Ishikawa (cell line): ENCODE results near the gene ATP5F1D.

ENCODE experiments used
- RAD21 ChIP-seq: IDR thresholded peaks from 2 replicates; pipeline ENCODE4 v1.6.1; 2012; ENCODE audit warnings: low read depth
- TF ChIP-seq, protein P1 (sequence below): IDR thresholded peaks from 2 replicates; pipeline ENCODE4 v1.6.1; 2012
- TF ChIP-seq, protein P2 (sequence below): IDR thresholded peaks from 2 replicates; pipeline ENCODE4 v1.6.1; 2012; ENCODE audit warnings: low read depth, mild to moderate bottlenecking

DNA sequence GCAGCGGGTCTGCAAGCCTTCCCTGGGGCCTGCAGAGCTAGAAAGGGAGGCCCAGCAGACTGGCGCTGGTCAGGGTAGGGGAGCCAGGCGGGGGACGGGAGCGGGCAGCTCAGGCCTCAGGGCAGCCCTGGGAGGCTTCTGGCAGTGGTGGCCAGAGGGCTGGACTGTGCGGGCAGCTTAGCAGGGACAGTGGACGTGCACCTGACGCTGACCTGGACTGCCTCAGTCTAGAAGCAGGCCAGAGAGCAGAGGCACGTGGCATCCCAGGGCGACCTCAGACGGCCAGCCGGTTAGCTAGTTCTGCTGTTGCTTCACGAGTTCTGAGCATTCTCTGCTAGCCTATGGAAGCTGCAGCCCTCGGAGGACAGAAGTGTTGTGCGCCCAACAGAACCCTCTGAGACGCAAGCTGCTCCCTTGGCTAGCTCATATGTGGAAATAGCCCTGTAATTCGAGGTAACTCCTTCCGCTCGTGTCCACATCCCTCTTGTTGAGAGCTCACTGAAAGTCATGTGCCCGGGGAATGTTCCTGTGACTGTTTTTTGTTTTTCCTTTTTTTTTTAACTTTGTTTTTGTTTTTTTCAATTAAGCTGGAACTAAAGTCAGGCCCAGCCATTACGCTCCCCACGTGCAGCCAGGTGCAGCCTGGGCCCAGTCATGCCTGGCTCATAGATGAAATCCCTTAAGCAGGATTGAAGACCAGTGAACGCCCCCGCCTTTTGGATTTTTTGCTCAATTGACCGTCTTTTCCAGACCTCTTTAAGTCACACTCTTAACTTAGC, 31.9 kb downstream of the ATP5F1D start:
- TF ChIP-seq RAD21, result no peak
- TF ChIP-seq, protein P1, sequence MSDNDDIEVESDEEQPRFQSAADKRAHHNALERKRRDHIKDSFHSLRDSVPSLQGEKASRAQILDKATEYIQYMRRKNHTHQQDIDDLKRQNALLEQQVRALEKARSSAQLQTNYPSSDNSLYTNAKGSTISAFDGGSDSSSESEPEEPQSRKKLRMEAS, result no peak
- TF ChIP-seq, protein P2, sequence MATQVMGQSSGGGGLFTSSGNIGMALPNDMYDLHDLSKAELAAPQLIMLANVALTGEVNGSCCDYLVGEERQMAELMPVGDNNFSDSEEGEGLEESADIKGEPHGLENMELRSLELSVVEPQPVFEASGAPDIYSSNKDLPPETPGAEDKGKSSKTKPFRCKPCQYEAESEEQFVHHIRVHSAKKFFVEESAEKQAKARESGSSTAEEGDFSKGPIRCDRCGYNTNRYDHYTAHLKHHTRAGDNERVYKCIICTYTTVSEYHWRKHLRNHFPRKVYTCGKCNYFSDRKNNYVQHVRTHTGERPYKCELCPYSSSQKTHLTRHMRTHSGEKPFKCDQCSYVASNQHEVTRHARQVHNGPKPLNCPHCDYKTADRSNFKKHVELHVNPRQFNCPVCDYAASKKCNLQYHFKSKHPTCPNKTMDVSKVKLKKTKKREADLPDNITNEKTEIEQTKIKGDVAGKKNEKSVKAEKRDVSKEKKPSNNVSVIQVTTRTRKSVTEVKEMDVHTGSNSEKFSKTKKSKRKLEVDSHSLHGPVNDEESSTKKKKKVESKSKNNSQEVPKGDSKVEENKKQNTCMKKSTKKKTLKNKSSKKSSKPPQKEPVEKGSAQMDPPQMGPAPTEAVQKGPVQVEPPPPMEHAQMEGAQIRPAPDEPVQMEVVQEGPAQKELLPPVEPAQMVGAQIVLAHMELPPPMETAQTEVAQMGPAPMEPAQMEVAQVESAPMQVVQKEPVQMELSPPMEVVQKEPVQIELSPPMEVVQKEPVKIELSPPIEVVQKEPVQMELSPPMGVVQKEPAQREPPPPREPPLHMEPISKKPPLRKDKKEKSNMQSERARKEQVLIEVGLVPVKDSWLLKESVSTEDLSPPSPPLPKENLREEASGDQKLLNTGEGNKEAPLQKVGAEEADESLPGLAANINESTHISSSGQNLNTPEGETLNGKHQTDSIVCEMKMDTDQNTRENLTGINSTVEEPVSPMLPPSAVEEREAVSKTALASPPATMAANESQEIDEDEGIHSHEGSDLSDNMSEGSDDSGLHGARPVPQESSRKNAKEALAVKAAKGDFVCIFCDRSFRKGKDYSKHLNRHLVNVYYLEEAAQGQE, result no peak
